Measurements from ENCODE around the gene SPATA31C2. TPM values are rescaled to one million over a fixed set of nuclear protein-coding genes. Genes with fewer than 3 reads are reported as not detected.

SPATA31C2 gene
- total RNA-seq, 1 experiment from 2014 or later: not detected

- no peak overlapping the region for H3K27ac ChIP-seq (ENCODE audit: low read length)
- CTCF ChIA-PET: no interaction called here
- no peaks in the 10 kb centered on the region for H3K36me3 ChIP-seq (ENCODE audit: low read depth, low read length)
- intact Hi-C loops (cut with micrococcal nuclease): no loop called here
- BruUV-seq (replicated peaks): no TSS peak
- TF ChIP-seq CTCF (conservative IDR thresholded peaks at IDR 0.05; ENCODE audit: low read depth, low read length): no peak
- no peak for TF ChIP-seq EZH2 (IDR thresholded peaks at IDR 0.05; ENCODE audit: low read length, unreplicated experiment)
- no peak for TF ChIP-seq EZH2phosphoT487 (IDR thresholded peaks at IDR 0.05; ENCODE audit: borderline replicate concordance, low read length)
- no peak overlapping the region for H3K9ac ChIP-seq (ENCODE audit: low read length)
- POLR2A ChIA-PET (ENCODE audit: unreplicated experiment): no interaction called here
- no peak overlapping the region for H2AFZ ChIP-seq (ENCODE audit: low read length)
- no peaks in the 10 kb centered on the region for H3K79me2 ChIP-seq (ENCODE audit: low read length)
- H3K4me1 ChIP-seq (ENCODE audit: insufficient read depth, low read length): no peaks in the 10 kb centered on the region
- DNase-seq: no peak
- H3K4me2 ChIP-seq (ENCODE audit: low read length): no peak overlapping the region
- no peaks in the 10 kb centered on the region for H3K27me3 ChIP-seq (ENCODE audit: low read length)
- H3K9me3 ChIP-seq (ENCODE audit: low read length): no peaks in the 10 kb centered on the region
- ATAC-seq: no peak
- H4K20me1 ChIP-seq (ENCODE audit: low read length): no peaks in the 10 kb centered on the region
- no peak overlapping the region for H3K4me3 ChIP-seq (ENCODE audit: low read length)
- no peaks in the 10 kb centered on the region for H3K9me2 ChIP-seq (replicated peaks; ENCODE audit: low read length)
- no peaks in the 10 kb centered on the region for H3F3A ChIP-seq (ENCODE audit: low read length, unreplicated experiment)
Observed at GRCh38 chr9:88084357-88085183, 53.7 kb downstream of the SPATA31C2 start.

Other genes starting within 250 kb of the SPATA31C2 start
- gene SPATA31C1, start 220.5 kb downstream of the SPATA31C2 start, total RNA-seq (2014; rRNA removed): not detected in 2 replicates
- 3.0 and 9.2 TPM in 2 replicates for gene CDK20, start 163.9 kb downstream of the SPATA31C2 start, total RNA-seq (2014; rRNA removed)
- 37.9 and 46.2 TPM in 2 replicates for gene SPIN1, start 250.0 kb upstream of the SPATA31C2 start, total RNA-seq (2014; rRNA removed)

All from PC-3 (cell line).